ENCODE data around the gene FOXL2. TPM values are rescaled to one million over a fixed set of nuclear protein-coding genes. Genes with fewer than 3 reads are reported as not detected.

The FOXL2 gene
- not detected for total RNA-seq

- peaks cover 89 to 96% (median 93%) of the 10 kb centered on the region in 3 donors for H3K27me3 ChIP-seq (ENCODE audit: control insufficient read depth in 3 of 3, insufficient read depth in 3 of 3, low read length in 3 of 3)
Observed at GRCh38 chr3:138946663-138947494, at the start of gene FOXL2, which contains the start of gene FOXL2NB. FOXL2 (minus strand) TSS chr3:138947137; CDS start chr3:138946722, 415 bp downstream. FOXL2NB (plus strand) TSS chr3:138947217; CDS start chr3:138947365, 148 bp downstream.

GRCh38 chr3:138995706-138996105, 48.8 kb upstream of the FOXL2 start:
- H3K36me3 ChIP-seq (ENCODE audit: control insufficient read depth in 3 of 3, insufficient read depth in 3 of 3, low read length in 3 of 3), result no peaks in the 10 kb centered on the region
- no peaks in the 10 kb centered on the region for H3K4me1 ChIP-seq (ENCODE audit: control insufficient read depth in 3 of 3, insufficient read depth in 3 of 3, low read length in 3 of 3)
- H3K27ac ChIP-seq (ENCODE audit: low read depth, low read length), result no peak overlapping the region
- H3K27me3 ChIP-seq (ENCODE audit: control insufficient read depth in 3 of 3, insufficient read depth in 3 of 3, low read length in 3 of 3), result no peaks in the 10 kb centered on the region
- H3K9me3 ChIP-seq (ENCODE audit: control insufficient read depth in 3 of 3, low read length in 3 of 3), result no peaks in the 10 kb centered on the region
- H3K4me3 ChIP-seq (ENCODE audit: low read length in 3 of 3), result no peak overlapping the region
- no peak overlapping the region for H3K9ac ChIP-seq (ENCODE audit: low read depth in 1 of 3, low read length in 3 of 3)

More at GRCh38 chr3:138946663-138947494, at the start of gene FOXL2, which contains the start of gene FOXL2NB:
- Histone ChIP-seq H3K9ac (ENCODE audit: low read depth in 1 of 3, low read length in 3 of 3) (peak within 1 kb of the TSS in 2 of 3 donors; percentile 45 to 62), H3K36me3 (ENCODE audit: control insufficient read depth in 3 of 3, insufficient read depth in 3 of 3, low read length in 3 of 3) (no peaks in the 10 kb centered on the region), H3K4me1 (ENCODE audit: control insufficient read depth in 3 of 3, insufficient read depth in 3 of 3, low read length in 3 of 3) (peaks cover 14 to 28% (median 18%) of the 10 kb centered on the region in 3 donors), H3K9me3 (ENCODE audit: control insufficient read depth in 3 of 3, low read length in 3 of 3) (no peaks in the 10 kb centered on the region), H3K27ac (ENCODE audit: low read depth, low read length) (no peak within 1 kb of the TSS), H3K4me3 (ENCODE audit: low read length in 3 of 3) (peak within 1 kb of the TSS; percentile 38 to 71 (median 69))

- H3K4me1 ChIP-seq (ENCODE audit: control insufficient read depth in 3 of 3, insufficient read depth in 3 of 3, low read length in 3 of 3), result no peaks in the 10 kb centered on the region
- no peak overlapping the region for H3K9ac ChIP-seq (ENCODE audit: low read depth in 1 of 3, low read length in 3 of 3)
- no peak overlapping the region for H3K4me3 ChIP-seq (ENCODE audit: low read length in 3 of 3)
- no peaks in the 10 kb centered on the region for H3K27me3 ChIP-seq (ENCODE audit: control insufficient read depth in 3 of 3, insufficient read depth in 3 of 3, low read length in 3 of 3)
- no peaks in the 10 kb centered on the region for H3K36me3 ChIP-seq (ENCODE audit: control insufficient read depth in 3 of 3, insufficient read depth in 3 of 3, low read length in 3 of 3)
- no peaks in the 10 kb centered on the region for H3K9me3 ChIP-seq (ENCODE audit: control insufficient read depth in 3 of 3, low read length in 3 of 3)
- no peak overlapping the region for H3K27ac ChIP-seq (ENCODE audit: low read depth, low read length)
Observed at GRCh38 chr3:138987181-138987580, 40.2 kb upstream of the FOXL2 start.

GRCh38 chr3:138985932-138986331, 39.0 kb upstream of the FOXL2 start:
- Histone ChIP-seq H3K9ac (ENCODE audit: low read depth in 1 of 3, low read length in 3 of 3) (no peak overlapping the region), H3K36me3 (ENCODE audit: control insufficient read depth in 3 of 3, insufficient read depth in 3 of 3, low read length in 3 of 3) (no peaks in the 10 kb centered on the region), H3K4me3 (ENCODE audit: low read length in 3 of 3) (no peak overlapping the region), H3K4me1 (ENCODE audit: control insufficient read depth in 3 of 3, insufficient read depth in 3 of 3, low read length in 3 of 3) (no peaks in the 10 kb centered on the region), H3K9me3 (ENCODE audit: control insufficient read depth in 3 of 3, low read length in 3 of 3) (no peaks in the 10 kb centered on the region), H3K27ac (ENCODE audit: low read depth, low read length) (no peak overlapping the region), H3K27me3 (ENCODE audit: control insufficient read depth in 3 of 3, insufficient read depth in 3 of 3, low read length in 3 of 3) (no peaks in the 10 kb centered on the region)

DNA sequence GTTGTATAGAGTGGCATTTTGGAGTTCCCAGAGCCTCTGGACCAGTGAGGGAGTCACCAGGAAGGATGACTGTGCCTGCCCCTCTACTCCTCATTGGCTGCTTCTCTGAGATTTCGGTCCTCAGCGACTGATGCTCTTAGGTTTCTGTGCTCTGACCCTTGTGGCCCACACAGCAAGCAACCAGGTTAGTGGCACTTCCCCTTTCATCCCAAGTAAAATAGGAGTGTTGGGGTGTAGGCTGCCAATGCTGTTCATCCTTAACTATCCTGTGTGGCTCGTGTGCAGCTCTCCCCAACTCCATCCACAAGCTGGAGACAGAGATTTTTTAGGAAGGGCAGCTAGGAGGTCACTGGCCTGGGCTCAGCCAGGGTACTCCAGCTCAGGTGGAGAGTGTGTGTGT, 37.9 kb upstream of the FOXL2 start:
- Histone ChIP-seq H3K27ac (ENCODE audit: low read depth, low read length) (no peak overlapping the region), H3K4me1 (ENCODE audit: control insufficient read depth in 3 of 3, insufficient read depth in 3 of 3, low read length in 3 of 3) (no peaks in the 10 kb centered on the region), H3K27me3 (ENCODE audit: control insufficient read depth in 3 of 3, insufficient read depth in 3 of 3, low read length in 3 of 3) (no peaks in the 10 kb centered on the region), H3K36me3 (ENCODE audit: control insufficient read depth in 3 of 3, insufficient read depth in 3 of 3, low read length in 3 of 3) (no peaks in the 10 kb centered on the region), H3K4me3 (ENCODE audit: low read length in 3 of 3) (no peak overlapping the region), H3K9me3 (ENCODE audit: control insufficient read depth in 3 of 3, low read length in 3 of 3) (no peaks in the 10 kb centered on the region), H3K9ac (ENCODE audit: low read depth in 1 of 3, low read length in 3 of 3) (no peak overlapping the region)

DNA sequence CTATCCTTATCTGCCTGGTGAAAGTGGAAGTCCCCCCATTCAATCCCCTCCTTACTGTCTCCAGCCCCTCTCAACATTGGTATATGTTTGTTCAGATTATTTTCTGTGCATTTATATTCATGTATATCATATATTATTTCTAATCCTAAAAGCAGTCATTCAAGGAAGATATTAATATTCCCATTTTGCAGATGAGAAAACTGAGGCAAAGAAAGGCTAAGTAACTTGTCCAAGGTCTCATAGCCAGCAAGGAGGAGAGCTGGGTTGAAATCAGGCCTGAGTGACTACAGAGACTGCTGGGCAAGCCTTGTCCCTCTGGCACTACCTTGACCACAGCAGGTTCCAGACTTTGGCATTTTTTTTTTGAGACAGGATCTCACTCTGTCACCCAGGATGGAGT, 29.1 kb upstream of the FOXL2 start:
- no peak overlapping the region for H3K9ac ChIP-seq (ENCODE audit: low read depth in 1 of 3, low read length in 3 of 3)
- no peak overlapping the region for H3K27ac ChIP-seq (ENCODE audit: low read depth, low read length)
- H3K9me3 ChIP-seq (ENCODE audit: control insufficient read depth in 3 of 3, low read length in 3 of 3), result no peaks in the 10 kb centered on the region
- H3K27me3 ChIP-seq (ENCODE audit: control insufficient read depth in 3 of 3, insufficient read depth in 3 of 3, low read length in 3 of 3), result peaks cover 0 to 3% (median 0%) of the 10 kb centered on the region in 3 donors
- H3K4me1 ChIP-seq (ENCODE audit: control insufficient read depth in 3 of 3, insufficient read depth in 3 of 3, low read length in 3 of 3), result no peaks in the 10 kb centered on the region
- H3K4me3 ChIP-seq (ENCODE audit: low read length in 3 of 3), result no peak overlapping the region
- no peaks in the 10 kb centered on the region for H3K36me3 ChIP-seq (ENCODE audit: control insufficient read depth in 3 of 3, insufficient read depth in 3 of 3, low read length in 3 of 3)

GRCh38 chr3:138975351-138975750, 28.4 kb upstream of the FOXL2 start:
- H3K4me1 ChIP-seq (ENCODE audit: control insufficient read depth in 3 of 3, insufficient read depth in 3 of 3, low read length in 3 of 3), result no peaks in the 10 kb centered on the region
- H3K4me3 ChIP-seq (ENCODE audit: low read length in 3 of 3), result no peak overlapping the region
- H3K27ac ChIP-seq (ENCODE audit: low read depth, low read length), result no peak overlapping the region
- no peaks in the 10 kb centered on the region for H3K9me3 ChIP-seq (ENCODE audit: control insufficient read depth in 3 of 3, low read length in 3 of 3)
- H3K9ac ChIP-seq (ENCODE audit: low read depth in 1 of 3, low read length in 3 of 3), result no peak overlapping the region
- H3K27me3 ChIP-seq (ENCODE audit: control insufficient read depth in 3 of 3, insufficient read depth in 3 of 3, low read length in 3 of 3), result peaks cover 5 to 6% (median 5%) of the 10 kb centered on the region in 3 donors
- H3K36me3 ChIP-seq (ENCODE audit: control insufficient read depth in 3 of 3, insufficient read depth in 3 of 3, low read length in 3 of 3), result no peaks in the 10 kb centered on the region

- no peak overlapping the region for H3K27ac ChIP-seq (ENCODE audit: low read depth, low read length)
- no peak overlapping the region for H3K4me3 ChIP-seq (ENCODE audit: low read length in 3 of 3)
- H3K9ac ChIP-seq (ENCODE audit: low read depth in 1 of 3, low read length in 3 of 3), result no peak overlapping the region
Observed at GRCh38 chr3:138974462-138974861, 27.5 kb upstream of the FOXL2 start.

GRCh38 chr3:138972941-138973340, 26.0 kb upstream of the FOXL2 start:
- Histone ChIP-seq H3K9ac (ENCODE audit: low read depth in 1 of 3, low read length in 3 of 3) (no peak overlapping the region), H3K4me3 (ENCODE audit: low read length in 3 of 3) (no peak overlapping the region), H3K4me1 (ENCODE audit: control insufficient read depth in 3 of 3, insufficient read depth in 3 of 3, low read length in 3 of 3) (no peaks in the 10 kb centered on the region), H3K9me3 (ENCODE audit: control insufficient read depth in 3 of 3, low read length in 3 of 3) (no peaks in the 10 kb centered on the region), H3K27ac (ENCODE audit: low read depth, low read length) (no peak overlapping the region), H3K36me3 (ENCODE audit: control insufficient read depth in 3 of 3, insufficient read depth in 3 of 3, low read length in 3 of 3) (no peaks in the 10 kb centered on the region), H3K27me3 (ENCODE audit: control insufficient read depth in 3 of 3, insufficient read depth in 3 of 3, low read length in 3 of 3) (peaks cover 5 to 8% (median 8%) of the 10 kb centered on the region in 3 donors)

More at GRCh38 chr3:138974462-138974861, 27.5 kb upstream of the FOXL2 start:
- Histone ChIP-seq H3K27me3 (ENCODE audit: control insufficient read depth in 3 of 3, insufficient read depth in 3 of 3, low read length in 3 of 3) (peaks cover 5 to 6% (median 5%) of the 10 kb centered on the region in 3 donors), H3K9me3 (ENCODE audit: control insufficient read depth in 3 of 3, low read length in 3 of 3) (no peaks in the 10 kb centered on the region), H3K4me1 (ENCODE audit: control insufficient read depth in 3 of 3, insufficient read depth in 3 of 3, low read length in 3 of 3) (no peaks in the 10 kb centered on the region), H3K36me3 (ENCODE audit: control insufficient read depth in 3 of 3, insufficient read depth in 3 of 3, low read length in 3 of 3) (no peaks in the 10 kb centered on the region)

GRCh38 chr3:138971766-138972320, 24.9 kb upstream of the FOXL2 start:
- peaks cover 5 to 8% (median 8%) of the 10 kb centered on the region in 3 donors for H3K27me3 ChIP-seq (ENCODE audit: control insufficient read depth in 3 of 3, insufficient read depth in 3 of 3, low read length in 3 of 3)
- H3K27ac ChIP-seq (ENCODE audit: low read depth, low read length), result no peak overlapping the region
- no peaks in the 10 kb centered on the region for H3K4me1 ChIP-seq (ENCODE audit: control insufficient read depth in 3 of 3, insufficient read depth in 3 of 3, low read length in 3 of 3)
- H3K9ac ChIP-seq (ENCODE audit: low read depth in 1 of 3, low read length in 3 of 3), result no peak overlapping the region
- no peak overlapping the region for H3K4me3 ChIP-seq (ENCODE audit: low read length in 3 of 3)
- H3K9me3 ChIP-seq (ENCODE audit: control insufficient read depth in 3 of 3, low read length in 3 of 3), result no peaks in the 10 kb centered on the region
- H3K36me3 ChIP-seq (ENCODE audit: control insufficient read depth in 3 of 3, insufficient read depth in 3 of 3, low read length in 3 of 3), result no peaks in the 10 kb centered on the region
